B cell (primary cell): ENCODE measurements around the gene ADAMTS12. TPM values are rescaled to one million over a fixed set of nuclear protein-coding genes. Genes with fewer than 3 reads are reported as not detected.

Experiments used
- ATAC-seq: fragments of 200-7000 bp; cut with Tn5 transposase; one replicate; pipeline ENCODE4 v1.10.0; 2021; ENCODE audit warnings: low read depth, mild to moderate bottlenecking, moderate number of reproducible peaks, moderate library complexity
- CTCF ChIA-PET: fragments of 350-600 bp; sonication (Branson Sonifier 250); formaldehyde crosslinking; loops from one replicate; lab custom pipeline; 2021; ENCODE audit warnings: antibody characterized with exemption, inconsistent platforms; lab: Charles Lee
- POLR2A ChIA-PET: fragments of 350-600 bp; sonication (Branson Sonifier 250); formaldehyde crosslinking; loops from one replicate; lab custom pipeline; 2021; ENCODE audit warnings: antibody characterized with exemption; lab: Charles Lee
- DNase-seq: peaks from one replicate; pipeline ENCODE4 v3.0.0; 2013
- H2AFZ ChIP-seq: 2 replicates; pipeline ENCODE4 v1.6.1; 2012; ENCODE audit warnings: mild to moderate bottlenecking, low read depth, low read length; ENCODE audit not compliant: insufficient read depth, poor library complexity, severe bottlenecking
- H3K27ac ChIP-seq, 2 donors: 1 replicate in 1 of 2; 2 replicates in 1 of 2; pipeline ENCODE4 v1.5.1; 2012 to 2013; ENCODE audit warnings: low read length in 2 of 2, mild to moderate bottlenecking in 2 of 2, moderate library complexity in 1 of 2
- H3K27me3 ChIP-seq, 4 experiments: fragments of 200-600 bp in 1 of 4; sonication (generic) in 1 of 4; replicated peaks in 1 of 4; 1 replicate in 2 of 4; 2 replicates in 2 of 4; pipeline versions ENCODE4 v1.6.1 to v1.7.0; 2013 to 2016; ENCODE audit warnings: low read length in 3 of 4, mild to moderate bottlenecking in 2 of 4, mixed read lengths in 1 of 4, moderate library complexity in 1 of 4; ENCODE audit not compliant: insufficient read depth in 4 of 4, control insufficient read depth in 3 of 4; ENCODE audit errors: control extremely low read depth in 1 of 4
- H3K36me3 ChIP-seq, 2 experiments: replicated peaks in 1 of 2; 1 replicate in 1 of 2; 2 replicates in 1 of 2; pipeline versions ENCODE4 v1.6.1 to v1.7.1; 2013; ENCODE audit warnings: low read length in 1 of 2; ENCODE audit not compliant: insufficient read depth in 2 of 2, control insufficient read depth in 1 of 2; ENCODE audit errors: control extremely low read depth in 1 of 2, extremely low read depth in 1 of 2
- H3K4me1 ChIP-seq, 2 donors: fragments of 200-600 bp in 1 of 2; sonication (generic) in 1 of 2; 1 replicate in 1 of 2; 2 replicates in 1 of 2; pipeline versions ENCODE4 v1.5.1 to v1.6.1; 2013 to 2017; ENCODE audit warnings: low read length in 2 of 2; ENCODE audit not compliant: control insufficient read depth in 2 of 2, insufficient read depth in 2 of 2
- H3K4me2 ChIP-seq: replicated peaks from 2 replicates; pipeline ENCODE3; 2012; ENCODE audit warnings: mild to moderate bottlenecking, low read depth, low read length; ENCODE audit not compliant: poor library complexity, severe bottlenecking
- H3K4me3 ChIP-seq, 5 experiments: fragments of 200-600 bp in 1 of 5; sonication (generic) in 1 of 5; 1 replicate in 3 of 5; 2 replicates in 2 of 5; pipeline versions ENCODE4 v1.5.1 to v1.7.0; 2011 to 2016; ENCODE audit warnings: low read length in 4 of 5, mild to moderate bottlenecking in 4 of 5, low read depth in 2 of 5, control low read depth in 1 of 5, moderate library complexity in 1 of 5; ENCODE audit not compliant: insufficient read depth in 1 of 5; ENCODE audit errors: control extremely low read depth in 1 of 5, extremely low read depth in 1 of 5
- H3K79me2 ChIP-seq: fragments of 200-600 bp; sonication (generic); one replicate; pipeline ENCODE4 v1.6.0; 2016; ENCODE audit warnings: low read length; ENCODE audit not compliant: control insufficient read depth, insufficient read depth
- H3K9ac ChIP-seq: fragments of 200-600 bp; sonication (generic); 2 replicates; pipeline ENCODE4 v1.6.1; 2017; ENCODE audit warnings: mild to moderate bottlenecking, low read length, moderate library complexity
- H3K9me3 ChIP-seq, 3 donors: one replicate each; pipeline versions ENCODE4 v1.6.1 to v1.7.1; 2013; ENCODE audit warnings: low read length in 2 of 3; ENCODE audit not compliant: control insufficient read depth in 2 of 3, insufficient read depth in 1 of 3; ENCODE audit errors: control extremely low read depth in 1 of 3
- H4K20me1 ChIP-seq: 2 replicates; pipeline ENCODE4 v1.6.0; 2012; ENCODE audit warnings: mild to moderate bottlenecking, low read length; ENCODE audit not compliant: insufficient read depth, control insufficient read depth, poor library complexity, severe bottlenecking
- H3K27ac Mint-ChIP-seq: one replicate; pipeline ENCODE4 v1.8.0; 2021; ENCODE audit warnings: mixed read lengths
- H3K27me3 Mint-ChIP-seq: one replicate; pipeline ENCODE4 v1.8.0; 2021; ENCODE audit warnings: mixed read lengths
- H3K4me1 Mint-ChIP-seq: one replicate; pipeline ENCODE4 v1.8.0; 2021; ENCODE audit warnings: mixed read lengths
- H3K4me3 Mint-ChIP-seq: one replicate; pipeline ENCODE4 v1.8.0; 2021; ENCODE audit warnings: mixed read lengths
- H3K9me3 Mint-ChIP-seq: one replicate; pipeline ENCODE4 v1.8.0; 2022; ENCODE audit warnings: mixed read lengths; ENCODE audit not compliant: insufficient read depth
- CTCF ChIP-seq: fragments of 200-600 bp; IDR thresholded peaks from one replicate; pipeline ENCODE4 v1.8.0; 2022; ENCODE audit warnings: antibody characterized with exemption, mild to moderate bottlenecking
- EZH2 ChIP-seq: IDR thresholded peaks from 2 replicates; pipeline ENCODE4 v1.6.1; 2012; ENCODE audit warnings: borderline replicate concordance, low read depth, mild to moderate bottlenecking, moderate library complexity, low read length; ENCODE audit not compliant: insufficient read depth, poor library complexity, severe bottlenecking
- WGBS: methylation state at CpG from one replicate; pipeline ENCODE4 v1.1.5; 2013; ENCODE audit warnings: missing lambda C conversion rate; ENCODE audit not compliant: insufficient coverage; 5-methylcytosine and 5-hydroxymethylcytosine counted together
- intact Hi-C: fragments of 100-400 bp; cut with micrococcal nuclease; formaldehyde crosslinking; loops from one replicate; pipeline ENCODE4 v1.10.0; 2022
- polyA plus RNA-seq: library from polyadenylated mRNA; depleted of rRNA; stranded (reverse); fragments of >200 nt; gene quantifications from 2 replicates; pipeline ENCODE4 v1.2.3, GENCODE V29; 2012
- total RNA-seq, 2 donors: library from RNA; stranded (reverse); fragments of 120-200 nt in 1 of 2; gene quantifications; 1 replicate in 1 of 2; 2 replicates in 1 of 2; pipeline versions ENCODE4 v1.2.3 to v1.2.4, GENCODE V29; 2013 to 2022

The ADAMTS12 gene
- total and polyA plus RNA-seq, 2 donors (not counting 1 experiment from before 2014, with no cell fraction given) = not detected

GRCh38 chr5:33808699-33809098, 83.1 kb downstream of the ADAMTS12 start:
- TF ChIP-seq CTCF = no peak
- no peak for TF ChIP-seq EZH2
- H3K4me1 ChIP-seq = no peaks in the 10 kb centered on the region
- intact Hi-C loops = no loop called here
- no peak overlapping the region for H3K4me2 ChIP-seq
- Mint-ChIP-seq H3K27ac (no peak overlapping the region), H3K27me3 (no peaks in the 10 kb centered on the region), H3K9me3 (no peaks in the 10 kb centered on the region), H3K4me3 (no peak overlapping the region), H3K4me1 (no peaks in the 10 kb centered on the region)
- ATAC-seq (no peak), DNase-seq (no peak)
- no peaks in the 10 kb centered on the region for H4K20me1 ChIP-seq
- no peak overlapping the region for H3K27ac ChIP-seq
- WGBS = 58% methylated on average over 2 of the region's 4 CpGs
- no peaks in the 10 kb centered on the region for H3K79me2 ChIP-seq
- H3K9me3 ChIP-seq = no peaks in the 10 kb centered on the region
- ChIA-PET CTCF (interaction anchor here (1.0 kb wide), 1 partner anchor 8 kb away, joined by 3 read pairs; no protein-coding TSS in a partner anchor), POLR2A (no interaction called here)
- H3K36me3 ChIP-seq = no peaks in the 10 kb centered on the region
- no peak overlapping the region for H2AFZ ChIP-seq
- no peaks in the 10 kb centered on the region for H3K27me3 ChIP-seq
- H3K9ac ChIP-seq = no peak overlapping the region
- H3K4me3 ChIP-seq = no peak overlapping the region

DNA sequence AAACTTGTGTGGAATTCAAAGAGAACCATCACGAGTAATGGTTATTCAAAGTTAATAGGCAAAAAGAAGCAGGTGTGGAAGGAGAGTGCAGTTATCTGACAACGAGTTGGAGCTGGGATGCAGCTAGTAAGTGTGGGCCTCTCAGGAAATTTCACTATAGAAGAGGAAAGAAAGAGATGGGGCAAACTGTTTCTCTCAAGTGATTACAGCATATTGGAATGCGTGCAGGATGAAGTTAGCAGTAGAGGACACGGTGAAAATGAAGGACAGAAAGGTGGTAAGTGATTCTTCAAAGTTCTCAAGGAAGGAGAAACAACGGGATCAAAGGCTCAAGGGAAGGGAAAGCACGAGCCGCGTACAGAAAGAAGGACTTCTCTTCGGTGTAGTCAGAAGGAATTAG, 84.0 kb downstream of the ADAMTS12 start:
- Histone ChIP-seq H3K9me3 (no peaks in the 10 kb centered on the region), H3K9ac (no peak overlapping the region), H2AFZ (no peak overlapping the region), H3K36me3 (no peaks in the 10 kb centered on the region), H3K4me2 (no peak overlapping the region), H3K4me3 (no peak overlapping the region), H4K20me1 (no peaks in the 10 kb centered on the region), H3K27ac (no peak overlapping the region), H3K27me3 (no peaks in the 10 kb centered on the region), H3K79me2 (no peaks in the 10 kb centered on the region), H3K4me1 (no peaks in the 10 kb centered on the region)
- no peak for TF ChIP-seq EZH2
- no peak for TF ChIP-seq CTCF
- H3K27me3 Mint-ChIP-seq = no peaks in the 10 kb centered on the region
- intact Hi-C loops = no loop called here
- no peaks in the 10 kb centered on the region for H3K4me1 Mint-ChIP-seq
- DNase-seq = no peak
- no peaks in the 10 kb centered on the region for H3K9me3 Mint-ChIP-seq
- POLR2A ChIA-PET = no interaction called here
- 69% methylated on average over 6 of the region's 9 CpGs for WGBS
- CTCF ChIA-PET = interaction anchor here (1.0 kb wide), 1 partner anchor 9 kb away, joined by 3 read pairs; no protein-coding TSS in a partner anchor
- H3K27ac Mint-ChIP-seq = no peak overlapping the region
- H3K4me3 Mint-ChIP-seq = no peak overlapping the region
- no peak for ATAC-seq
